ENCODE data around the gene CD40LG. TPM values are rescaled to one million over a fixed set of nuclear protein-coding genes. Genes with fewer than 3 reads are reported as not detected.

Gene CD40LG
- total and polyA plus RNA-seq, 7 donors, result 0.25 TPM; not detected in 6

DNA sequence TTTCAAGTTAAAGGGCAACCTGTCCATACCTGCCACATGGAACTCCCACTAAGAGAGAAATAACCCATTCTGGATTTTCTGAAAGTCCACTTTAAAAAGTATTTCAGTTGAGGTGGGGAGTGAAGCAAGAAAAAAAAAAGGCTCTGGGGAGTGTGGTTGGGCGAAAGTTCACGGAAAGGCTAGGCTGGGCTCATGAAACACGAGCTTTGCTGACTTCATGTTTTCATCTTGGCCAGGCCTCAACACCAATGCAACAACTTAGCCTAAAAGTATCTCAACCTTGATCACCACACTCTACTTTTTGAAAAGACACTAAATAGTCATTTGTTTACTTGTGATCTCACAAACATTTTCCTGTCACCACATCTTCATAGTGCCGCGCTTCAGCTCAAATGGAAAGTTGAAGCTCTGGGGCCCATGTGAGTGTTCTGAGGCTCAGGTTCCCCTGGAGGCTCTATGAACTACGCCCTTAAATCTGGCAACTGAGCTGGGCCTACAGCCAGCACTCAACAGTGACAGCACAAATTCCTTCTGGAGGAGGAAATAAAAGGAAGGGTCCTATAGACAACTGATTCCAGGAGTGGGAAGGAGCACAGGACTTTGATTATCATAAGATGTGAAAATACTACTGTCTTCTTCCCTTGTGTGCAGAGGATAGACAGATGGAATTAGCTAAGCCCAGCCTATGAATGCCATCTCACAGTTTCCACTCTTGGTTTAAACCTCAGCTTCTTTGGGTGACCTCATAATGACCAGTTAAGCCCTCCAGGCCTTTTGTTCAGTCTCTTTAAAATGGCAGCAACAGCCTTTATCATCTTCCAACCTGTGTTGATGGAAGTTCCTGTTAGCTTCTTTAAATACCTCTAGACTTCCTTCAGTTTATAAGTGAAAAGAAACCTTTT lies 5.1 kb downstream of the CD40LG start:
- ATAC-seq (peak in 3 of 4 donors; percentile 48 to 74 (median 59)), DNase-seq (peak; percentile 27 to 59)
- Histone ChIP-seq H3K4me1 (no peaks in the 10 kb centered on the region), H3K27ac (no peak overlapping the region), H3K9me3 (no peaks in the 10 kb centered on the region), H3K36me3 (ENCODE audit: insufficient read depth in 1 of 2, low read depth in 1 of 2) (no peaks in the 10 kb centered on the region), H3K4me3 (no peak overlapping the region), H3K27me3 (ENCODE audit: insufficient read depth in 3 of 3, low read length in 2 of 3) (peaks cover 0 to 2% (median 0%) of the 10 kb centered on the region in 3 donors)
- WGBS, 3 donors, result 23 to 44% (median 37%) methylated on average over 6 of the region's 6 CpGs
- intact Hi-C loops (cut with DNase I), result no loop called here
- TF ChIP-seq, protein P1, sequence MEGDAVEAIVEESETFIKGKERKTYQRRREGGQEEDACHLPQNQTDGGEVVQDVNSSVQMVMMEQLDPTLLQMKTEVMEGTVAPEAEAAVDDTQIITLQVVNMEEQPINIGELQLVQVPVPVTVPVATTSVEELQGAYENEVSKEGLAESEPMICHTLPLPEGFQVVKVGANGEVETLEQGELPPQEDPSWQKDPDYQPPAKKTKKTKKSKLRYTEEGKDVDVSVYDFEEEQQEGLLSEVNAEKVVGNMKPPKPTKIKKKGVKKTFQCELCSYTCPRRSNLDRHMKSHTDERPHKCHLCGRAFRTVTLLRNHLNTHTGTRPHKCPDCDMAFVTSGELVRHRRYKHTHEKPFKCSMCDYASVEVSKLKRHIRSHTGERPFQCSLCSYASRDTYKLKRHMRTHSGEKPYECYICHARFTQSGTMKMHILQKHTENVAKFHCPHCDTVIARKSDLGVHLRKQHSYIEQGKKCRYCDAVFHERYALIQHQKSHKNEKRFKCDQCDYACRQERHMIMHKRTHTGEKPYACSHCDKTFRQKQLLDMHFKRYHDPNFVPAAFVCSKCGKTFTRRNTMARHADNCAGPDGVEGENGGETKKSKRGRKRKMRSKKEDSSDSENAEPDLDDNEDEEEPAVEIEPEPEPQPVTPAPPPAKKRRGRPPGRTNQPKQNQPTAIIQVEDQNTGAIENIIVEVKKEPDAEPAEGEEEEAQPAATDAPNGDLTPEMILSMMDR (IDR thresholded peaks at IDR 0.05), result no peak

DNA sequence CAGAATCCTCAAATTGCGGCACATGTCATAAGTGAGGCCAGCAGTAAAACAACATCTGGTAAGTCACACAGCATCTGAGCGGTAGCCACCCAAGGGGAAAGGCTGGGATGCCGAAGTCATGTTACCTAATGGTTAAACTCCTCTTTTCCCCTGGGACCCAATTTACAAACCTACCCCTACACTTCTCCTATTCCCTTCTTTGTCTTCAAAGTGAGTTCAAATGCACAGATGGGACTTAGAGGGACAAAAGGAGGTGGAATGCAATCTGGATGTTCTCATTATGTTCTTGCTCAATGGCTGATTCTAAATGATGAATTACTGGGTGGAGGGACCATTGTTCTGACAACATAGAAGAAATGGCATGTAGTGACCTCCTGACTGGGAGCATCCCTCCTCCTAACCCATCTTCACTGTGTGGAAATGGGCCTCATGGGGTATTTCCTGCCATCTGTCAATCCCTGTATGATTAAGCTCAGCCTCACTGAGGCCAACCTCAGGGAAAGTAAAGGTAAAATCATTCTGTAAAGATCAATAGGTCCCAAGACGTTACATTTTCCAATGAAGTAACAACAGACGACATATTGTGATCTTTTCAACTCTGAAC lies 8.5 kb downstream of the CD40LG start:
- intact Hi-C loops (cut with DNase I), result no loop called here
- peaks cover 0 to 2% (median 0%) of the 10 kb centered on the region in 3 donors for H3K27me3 ChIP-seq (ENCODE audit: insufficient read depth in 3 of 3, low read length in 2 of 3)
- ATAC-seq (no peak), DNase-seq (no peak)
- H3K4me1 ChIP-seq, result no peaks in the 10 kb centered on the region
- no peaks in the 10 kb centered on the region for H3K36me3 ChIP-seq (ENCODE audit: insufficient read depth in 1 of 2, low read depth in 1 of 2)
- no peaks in the 10 kb centered on the region for H3K9me3 ChIP-seq
- H3K4me3 ChIP-seq, result no peak overlapping the region
- no peak overlapping the region for H3K27ac ChIP-seq
- 78 to 85% (median 85%) methylated on average over 5 of the region's 5 CpGs for WGBS, 3 donors
- TF ChIP-seq, protein P1 (IDR thresholded peaks at IDR 0.05), result no peak

DNA sequence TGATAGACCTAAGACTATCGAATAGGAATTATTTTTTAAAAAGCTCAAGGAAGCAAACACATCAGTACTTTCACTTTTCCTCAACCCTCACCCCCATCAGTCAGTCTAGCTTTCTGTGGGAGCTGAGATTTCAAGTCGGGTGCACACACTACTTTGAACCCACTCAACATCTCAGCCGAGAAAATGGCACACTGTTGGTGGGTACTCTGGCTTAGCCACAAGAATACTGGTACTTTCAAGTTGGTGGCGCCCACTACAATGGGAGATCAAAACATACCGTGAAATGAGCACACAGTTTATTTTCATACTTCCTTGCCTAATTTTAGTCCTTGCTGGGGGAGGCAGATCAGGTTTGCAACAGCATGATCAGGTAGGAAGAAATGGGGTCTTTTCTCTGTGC lies 10.2 kb downstream of the CD40LG start:
- no peak overlapping the region for H3K4me3 ChIP-seq
- H3K4me1 ChIP-seq, result no peaks in the 10 kb centered on the region
- no peaks in the 10 kb centered on the region for H3K27me3 ChIP-seq (ENCODE audit: insufficient read depth in 3 of 3, low read length in 2 of 3)
- 73 to 85% (median 81%) methylated on average over 5 of the region's 5 CpGs for WGBS, 3 donors
- no peak for DNase-seq
- no peaks in the 10 kb centered on the region for H3K9me3 ChIP-seq
- no peak overlapping the region for H3K27ac ChIP-seq
- ATAC-seq, result no peak
- TF ChIP-seq, protein P1 (IDR thresholded peaks at IDR 0.05), result no peak
- no peaks in the 10 kb centered on the region for H3K36me3 ChIP-seq (ENCODE audit: insufficient read depth in 1 of 2, low read depth in 1 of 2)
- intact Hi-C loops (cut with DNase I), result no loop called here

DNA sequence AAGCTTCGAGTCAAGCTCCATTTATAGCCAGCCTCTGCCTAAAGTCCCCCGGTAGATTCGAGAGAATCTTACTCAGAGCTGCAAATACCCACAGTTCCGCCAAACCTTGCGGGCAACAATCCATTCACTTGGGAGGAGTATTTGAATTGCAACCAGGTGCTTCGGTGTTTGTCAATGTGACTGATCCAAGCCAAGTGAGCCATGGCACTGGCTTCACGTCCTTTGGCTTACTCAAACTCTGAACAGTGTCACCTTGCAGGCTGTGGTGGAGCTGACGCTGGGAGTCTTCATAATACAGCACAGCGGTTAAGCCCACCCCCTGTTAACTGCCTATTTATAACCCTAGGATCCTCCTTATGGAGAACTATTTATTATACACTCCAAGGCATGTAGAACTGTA lies 11.2 kb downstream of the CD40LG start:
- H3K27me3 ChIP-seq (ENCODE audit: insufficient read depth in 3 of 3, low read length in 2 of 3), result no peaks in the 10 kb centered on the region
- no peaks in the 10 kb centered on the region for H3K36me3 ChIP-seq (ENCODE audit: insufficient read depth in 1 of 2, low read depth in 1 of 2)
- TF ChIP-seq, protein P1 (IDR thresholded peaks at IDR 0.05), result no peak
- H3K27ac ChIP-seq, result no peak overlapping the region
- intact Hi-C loops (cut with DNase I), result no loop called here
- WGBS, 3 donors, result 39 to 61% (median 59%) methylated on average over 9 of the region's 9 CpGs
- no peak overlapping the region for H3K4me3 ChIP-seq
- no peaks in the 10 kb centered on the region for H3K4me1 ChIP-seq
- DNase-seq (no peak), ATAC-seq (peak; percentile 40 to 64 (median 56))
- H3K9me3 ChIP-seq, result no peaks in the 10 kb centered on the region

All from psoas muscle (tissue), 8 donors.